ENCODE results near the gene SETBP1. TPM values are rescaled to one million over a fixed set of nuclear protein-coding genes. Genes with fewer than 3 reads are reported as not detected.
A peak's percentile ranks its signal among the peaks of the same experiment; 100 is the strongest.

SETBP1 gene
- total and polyA plus RNA-seq, 4 donors, result 23.1 to 39.8 (median 27.8) TPM

GRCh38 chr18:44812426-44812825 is 131.7 kb downstream of the SETBP1 start:
- WGBS (ENCODE audit: insufficient coverage), result no CpG with 5 or more reads among the region's 1 CpG
- no peak for DNase-seq (ENCODE audit: low read depth in 4 of 6, low spot score in 6 of 6)
- Histone ChIP-seq H3K27ac (ENCODE audit: low read depth, low read length) (no peak overlapping the region), H3K4me3 (ENCODE audit: low read depth, low read length) (no peak overlapping the region), H3K27me3 (ENCODE audit: control insufficient read depth, insufficient read depth, low read length) (no peaks in the 10 kb centered on the region), H3K9me3 (ENCODE audit: control insufficient read depth, insufficient read depth, low read length) (no peaks in the 10 kb centered on the region), H3K36me3 (ENCODE audit: control insufficient read depth, insufficient read depth, low read length) (no peaks in the 10 kb centered on the region), H3K4me1 (ENCODE audit: control insufficient read depth, insufficient read depth, low read length) (peaks cover 12% of the 10 kb centered on the region)

DNA sequence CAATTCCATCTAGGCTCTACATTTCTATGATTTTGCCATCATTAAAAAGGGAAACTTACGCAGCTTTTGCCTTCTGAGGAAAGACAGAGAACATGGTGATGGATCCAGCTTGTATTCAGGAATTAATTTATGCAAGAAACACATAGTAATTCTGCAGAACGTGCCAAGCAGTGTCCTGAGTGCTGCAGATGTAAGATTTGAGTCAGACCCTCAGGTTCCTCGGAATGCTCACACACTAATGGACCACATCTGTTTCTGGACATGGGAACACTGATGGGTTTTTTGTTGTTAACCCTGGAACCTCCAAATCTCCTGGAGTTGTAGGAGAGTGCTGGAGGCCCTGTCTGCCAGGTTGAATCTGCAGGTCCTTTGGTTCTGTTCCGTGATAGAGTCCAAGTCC is 132.9 kb downstream of the SETBP1 start:
- no peak for DNase-seq (ENCODE audit: low read depth in 4 of 6, low spot score in 6 of 6)
- Histone ChIP-seq H3K36me3 (ENCODE audit: control insufficient read depth, insufficient read depth, low read length) (no peaks in the 10 kb centered on the region), H3K4me3 (ENCODE audit: low read depth, low read length) (no peak overlapping the region), H3K27me3 (ENCODE audit: control insufficient read depth, insufficient read depth, low read length) (no peaks in the 10 kb centered on the region), H3K9me3 (ENCODE audit: control insufficient read depth, insufficient read depth, low read length) (no peaks in the 10 kb centered on the region), H3K27ac (ENCODE audit: low read depth, low read length) (no peak overlapping the region), H3K4me1 (ENCODE audit: control insufficient read depth, insufficient read depth, low read length) (peaks cover 12% of the 10 kb centered on the region)
- WGBS (ENCODE audit: insufficient coverage), result 75% methylated on average over 3 of the region's 4 CpGs

DNA sequence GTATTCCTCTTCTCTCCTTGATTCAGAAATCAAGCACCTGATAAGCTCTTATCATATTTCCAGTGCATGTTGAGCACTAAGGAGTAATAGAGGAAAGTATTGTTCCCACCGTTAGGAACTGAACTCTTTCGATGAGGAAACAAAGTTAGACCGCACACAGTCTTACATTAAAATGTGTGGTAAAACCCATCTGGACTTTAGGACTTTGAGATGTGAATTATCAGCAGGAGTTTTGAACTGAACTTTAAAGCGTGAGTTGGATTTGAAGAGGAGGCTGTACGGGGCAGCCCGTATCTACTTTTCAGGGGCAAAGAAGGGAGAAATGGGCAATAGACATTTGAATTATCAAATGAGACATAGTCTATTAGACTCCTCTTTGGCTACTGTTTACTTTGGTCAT is 134.4 kb downstream of the SETBP1 start:
- Histone ChIP-seq H3K9me3 (ENCODE audit: control insufficient read depth, insufficient read depth, low read length) (no peaks in the 10 kb centered on the region), H3K36me3 (ENCODE audit: control insufficient read depth, insufficient read depth, low read length) (peaks cover 3% of the 10 kb centered on the region), H3K27ac (ENCODE audit: low read depth, low read length) (no peak overlapping the region), H3K27me3 (ENCODE audit: control insufficient read depth, insufficient read depth, low read length) (no peaks in the 10 kb centered on the region), H3K4me1 (ENCODE audit: control insufficient read depth, insufficient read depth, low read length) (peaks cover 12% of the 10 kb centered on the region), H3K4me3 (ENCODE audit: low read depth, low read length) (no peak overlapping the region)
- 67% methylated on average over 3 of the region's 6 CpGs for WGBS (ENCODE audit: insufficient coverage)
- DNase-seq (ENCODE audit: low read depth in 4 of 6, low spot score in 6 of 6), result no peak

GRCh38 chr18:44816050-44816449 is 135.4 kb downstream of the SETBP1 start:
- Histone ChIP-seq H3K27me3 (ENCODE audit: control insufficient read depth, insufficient read depth, low read length) (no peaks in the 10 kb centered on the region), H3K4me1 (ENCODE audit: control insufficient read depth, insufficient read depth, low read length) (peaks cover 12% of the 10 kb centered on the region), H3K9me3 (ENCODE audit: control insufficient read depth, insufficient read depth, low read length) (no peaks in the 10 kb centered on the region), H3K27ac (ENCODE audit: low read depth, low read length) (no peak overlapping the region), H3K4me3 (ENCODE audit: low read depth, low read length) (no peak overlapping the region), H3K36me3 (ENCODE audit: control insufficient read depth, insufficient read depth, low read length) (peaks cover 3% of the 10 kb centered on the region)
- DNase-seq (ENCODE audit: low read depth in 4 of 6, low spot score in 6 of 6), result peak in 1 of 6 donors; percentile 61
- WGBS (ENCODE audit: insufficient coverage), result 56% methylated on average over 2 of the region's 3 CpGs

DNA sequence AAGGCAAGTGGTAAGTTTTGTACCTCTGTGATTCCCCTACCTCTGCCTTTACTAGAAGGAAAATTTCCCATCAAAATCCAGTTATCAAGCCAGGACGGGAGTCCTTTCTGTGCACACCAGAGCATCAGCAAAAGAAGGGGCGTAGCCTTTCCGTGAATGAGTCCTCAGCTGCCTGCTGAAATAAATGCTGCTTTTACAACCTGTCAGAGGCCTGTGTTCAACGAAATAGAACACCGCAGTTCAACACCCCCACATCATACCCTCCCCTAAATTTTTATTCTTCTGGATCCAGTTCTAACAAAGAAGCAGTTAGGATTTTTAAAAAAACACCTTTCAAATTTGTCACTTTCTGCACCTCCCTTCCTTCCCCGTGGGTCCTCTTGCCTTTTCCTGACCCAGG is 135.8 kb downstream of the SETBP1 start:
- H3K27ac ChIP-seq (ENCODE audit: low read depth, low read length), result no peak overlapping the region
- H3K4me3 ChIP-seq (ENCODE audit: low read depth, low read length), result no peak overlapping the region
- H3K27me3 ChIP-seq (ENCODE audit: control insufficient read depth, insufficient read depth, low read length), result no peaks in the 10 kb centered on the region
- DNase-seq (ENCODE audit: low read depth in 4 of 6, low spot score in 6 of 6), result no peak
- no peaks in the 10 kb centered on the region for H3K9me3 ChIP-seq (ENCODE audit: control insufficient read depth, insufficient read depth, low read length)
- 41% methylated on average over 5 of the region's 6 CpGs for WGBS (ENCODE audit: insufficient coverage)
- peaks cover 3% of the 10 kb centered on the region for H3K36me3 ChIP-seq (ENCODE audit: control insufficient read depth, insufficient read depth, low read length)
- peaks cover 12% of the 10 kb centered on the region for H3K4me1 ChIP-seq (ENCODE audit: control insufficient read depth, insufficient read depth, low read length)

DNA sequence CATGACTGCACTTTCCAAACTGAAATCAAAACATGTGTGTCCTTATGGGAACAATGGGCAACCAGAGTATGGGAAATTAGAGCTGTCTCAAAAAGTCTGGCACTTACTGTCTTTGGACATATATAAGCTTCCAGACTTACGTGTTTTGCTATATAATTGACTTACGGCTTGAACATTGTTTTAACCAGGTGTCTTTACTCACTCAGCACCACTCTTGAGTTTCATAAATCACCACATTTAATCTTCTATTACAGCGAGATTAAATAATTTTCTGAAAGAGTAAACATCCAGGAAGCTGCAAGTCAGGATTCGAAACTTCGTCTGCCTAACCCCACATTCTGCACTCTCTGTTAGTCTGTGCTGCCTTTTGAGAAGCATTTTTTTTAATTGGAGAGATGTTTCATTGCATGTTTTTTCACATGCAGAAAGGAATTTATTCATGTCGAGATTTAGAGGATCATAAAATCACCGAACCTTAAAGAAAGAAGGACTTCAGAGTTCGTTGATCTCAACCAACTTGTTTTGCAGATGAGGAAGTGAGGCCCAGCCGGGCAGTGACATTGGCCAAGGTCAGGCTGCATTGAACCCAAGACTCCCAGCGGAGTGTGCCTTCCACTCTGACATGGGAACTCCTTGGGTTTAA is 137.3 kb downstream of the SETBP1 start:
- Histone ChIP-seq H3K9me3 (ENCODE audit: control insufficient read depth, insufficient read depth, low read length) (no peaks in the 10 kb centered on the region), H3K27me3 (ENCODE audit: control insufficient read depth, insufficient read depth, low read length) (no peaks in the 10 kb centered on the region), H3K4me3 (ENCODE audit: low read depth, low read length) (no peak overlapping the region), H3K27ac (ENCODE audit: low read depth, low read length) (no peak overlapping the region), H3K36me3 (ENCODE audit: control insufficient read depth, insufficient read depth, low read length) (peaks cover 3% of the 10 kb centered on the region), H3K4me1 (ENCODE audit: control insufficient read depth, insufficient read depth, low read length) (peaks cover 12% of the 10 kb centered on the region)
- WGBS (ENCODE audit: insufficient coverage), result 75% methylated on average over 5 of the region's 10 CpGs
- DNase-seq (ENCODE audit: low read depth in 4 of 6, low spot score in 6 of 6), result no peak

GRCh38 chr18:44818668-44819403 is 138.1 kb downstream of the SETBP1 start:
- WGBS (ENCODE audit: insufficient coverage), result no CpG with 5 or more reads among the region's 7 CpGs

DNA sequence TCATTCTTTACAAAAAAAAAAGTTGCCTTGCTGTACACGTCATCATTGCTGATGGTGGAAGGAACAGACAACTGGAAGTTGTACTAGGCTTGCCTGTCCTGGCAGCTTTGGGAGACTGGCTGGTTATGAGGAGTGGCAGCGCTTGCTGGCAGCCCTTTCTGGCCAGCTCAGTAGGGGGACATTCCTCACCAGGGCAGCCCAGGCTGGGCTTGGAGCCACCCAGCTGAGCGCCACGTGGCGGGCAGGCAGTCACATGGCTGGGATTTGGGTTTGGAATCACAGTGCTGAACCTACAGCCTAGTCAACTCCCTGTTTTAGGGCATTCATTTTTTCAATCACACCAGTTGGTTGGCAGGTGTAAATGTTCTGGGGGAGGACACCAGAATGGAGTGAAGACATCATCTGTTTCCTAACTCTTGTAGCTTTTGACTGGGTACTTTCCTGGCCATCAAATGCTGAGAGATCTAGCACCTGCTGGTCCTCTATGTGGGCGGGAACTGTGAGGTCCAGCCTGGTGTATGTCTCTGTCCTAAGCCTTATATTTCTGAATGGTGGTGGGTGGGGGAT is 139.3 kb downstream of the SETBP1 start:
- WGBS (ENCODE audit: insufficient coverage), result 76% methylated on average over 6 of the region's 6 CpGs
- no peak overlapping the region for H3K27ac ChIP-seq (ENCODE audit: low read depth, low read length)
- peaks cover 3% of the 10 kb centered on the region for H3K36me3 ChIP-seq (ENCODE audit: control insufficient read depth, insufficient read depth, low read length)
- peaks cover 12% of the 10 kb centered on the region for H3K4me1 ChIP-seq (ENCODE audit: control insufficient read depth, insufficient read depth, low read length)
- DNase-seq (ENCODE audit: low read depth in 4 of 6, low spot score in 6 of 6), result no peak
- H3K9me3 ChIP-seq (ENCODE audit: control insufficient read depth, insufficient read depth, low read length), result no peaks in the 10 kb centered on the region
- no peaks in the 10 kb centered on the region for H3K27me3 ChIP-seq (ENCODE audit: control insufficient read depth, insufficient read depth, low read length)
- H3K4me3 ChIP-seq (ENCODE audit: low read depth, low read length), result no peak overlapping the region

More at GRCh38 chr18:44818668-44819403, 138.1 kb downstream of the SETBP1 start:
- Histone ChIP-seq H3K27ac (ENCODE audit: low read depth, low read length) (no peak overlapping the region), H3K9me3 (ENCODE audit: control insufficient read depth, insufficient read depth, low read length) (no peaks in the 10 kb centered on the region), H3K4me3 (ENCODE audit: low read depth, low read length) (no peak overlapping the region), H3K27me3 (ENCODE audit: control insufficient read depth, insufficient read depth, low read length) (no peaks in the 10 kb centered on the region), H3K36me3 (ENCODE audit: control insufficient read depth, insufficient read depth, low read length) (peaks cover 3% of the 10 kb centered on the region), H3K4me1 (ENCODE audit: control insufficient read depth, insufficient read depth, low read length) (peaks cover 12% of the 10 kb centered on the region)
- DNase-seq (ENCODE audit: low read depth in 4 of 6, low spot score in 6 of 6), result no peak

- WGBS (ENCODE audit: insufficient coverage), result 29% methylated on average over 1 of the region's 1 CpG
- DNase-seq (ENCODE audit: low read depth in 4 of 6, low spot score in 6 of 6), result no peak
- peaks cover 9% of the 10 kb centered on the region for H3K4me1 ChIP-seq (ENCODE audit: control insufficient read depth, insufficient read depth, low read length)
- H3K36me3 ChIP-seq (ENCODE audit: control insufficient read depth, insufficient read depth, low read length), result peaks cover 3% of the 10 kb centered on the region
- H3K4me3 ChIP-seq (ENCODE audit: low read depth, low read length), result no peak overlapping the region
- no peak overlapping the region for H3K27ac ChIP-seq (ENCODE audit: low read depth, low read length)
- no peaks in the 10 kb centered on the region for H3K9me3 ChIP-seq (ENCODE audit: control insufficient read depth, insufficient read depth, low read length)
- no peaks in the 10 kb centered on the region for H3K27me3 ChIP-seq (ENCODE audit: control insufficient read depth, insufficient read depth, low read length)
These were observed 141.2 kb downstream of the SETBP1 start for GRCh38 chr18:44821924-44822323.

All from spinal cord (tissue), 10 donors.